ENCODE measurements around the gene CD163L1.
"Not testable (repeated sequence)": the region's sequence is repeated elsewhere in the genome, so short reads cannot be mapped to it uniquely, and the experiment has no call there.

The CD163L1 gene

DNA sequence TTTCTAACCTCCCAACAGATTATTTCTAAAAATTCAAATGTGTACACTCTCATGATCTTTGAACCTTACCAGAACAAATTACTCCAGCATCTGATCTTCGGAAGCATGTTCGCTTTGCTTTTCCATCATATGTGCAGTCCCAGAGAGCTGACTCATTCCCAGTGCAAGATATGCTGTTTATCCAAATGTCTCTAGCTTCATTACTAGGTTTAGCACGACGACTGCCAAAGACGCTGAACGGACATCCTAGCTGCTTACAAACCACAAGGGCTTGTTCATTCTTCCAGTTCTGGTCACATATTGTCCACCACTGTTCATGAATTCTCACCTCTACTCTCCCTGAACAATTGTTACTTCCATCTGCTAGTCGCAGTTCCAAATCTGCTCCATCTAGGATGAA lies 40.5 kb downstream of the CD163L1 start:
- DNase-seq = no peak

- no peak for DNase-seq
Observed at GRCh38 chr12:7399089-7399488, 44.9 kb downstream of the CD163L1 start.

- no peak for DNase-seq
Observed at GRCh38 chr12:7396418-7396817, 47.5 kb downstream of the CD163L1 start.

DNA sequence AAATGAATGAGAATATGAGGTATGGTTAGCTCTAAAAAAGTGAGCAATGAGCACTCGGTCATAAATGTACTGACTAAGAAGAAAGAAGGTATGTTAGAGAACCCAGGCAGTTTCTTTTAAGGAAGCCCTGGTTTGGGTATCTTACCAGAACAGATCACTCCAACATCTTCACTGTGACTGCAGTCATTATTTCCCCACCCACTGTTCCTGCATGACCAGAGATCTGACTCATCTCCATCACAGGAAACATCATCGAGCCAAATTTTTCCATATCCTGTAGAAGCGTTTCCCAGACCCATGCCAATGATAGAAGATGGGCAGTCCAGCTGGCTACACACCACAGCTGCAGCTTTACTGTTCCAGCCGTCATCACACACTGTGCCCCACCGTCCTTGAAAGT lies 48.0 kb downstream of the CD163L1 start:
- DNase-seq = no peak

DNA sequence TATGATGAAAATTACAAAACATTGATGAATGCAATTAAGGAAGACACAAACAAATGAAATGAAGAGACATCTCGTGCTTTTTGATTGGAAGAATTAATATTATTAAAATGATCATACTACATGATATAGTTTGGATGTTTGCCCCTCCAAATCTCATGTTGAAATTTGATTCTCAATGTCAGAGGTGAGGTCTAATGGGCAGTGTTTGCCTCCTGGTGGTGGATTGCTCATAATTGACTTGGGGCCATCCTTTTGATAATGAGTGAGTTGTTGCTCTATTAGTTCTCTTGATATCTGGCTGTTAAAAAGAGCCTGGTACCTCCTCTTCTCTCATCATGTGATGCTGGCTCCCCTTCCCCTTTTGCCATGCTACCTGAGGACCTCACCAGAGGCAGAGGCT lies 56.7 kb downstream of the CD163L1 start:
- DNase-seq = peak; percentile 8

GRCh38 chr12:7383157-7383556 lies 60.8 kb downstream of the CD163L1 start:
- DNase-seq = no peak

- no peak for DNase-seq
Observed at GRCh38 chr12:7376196-7376595, 67.8 kb downstream of the CD163L1 start.

- DNase-seq = no peak
Observed at GRCh38 chr12:7375145-7375543, 68.8 kb downstream of the CD163L1 start.

DNA sequence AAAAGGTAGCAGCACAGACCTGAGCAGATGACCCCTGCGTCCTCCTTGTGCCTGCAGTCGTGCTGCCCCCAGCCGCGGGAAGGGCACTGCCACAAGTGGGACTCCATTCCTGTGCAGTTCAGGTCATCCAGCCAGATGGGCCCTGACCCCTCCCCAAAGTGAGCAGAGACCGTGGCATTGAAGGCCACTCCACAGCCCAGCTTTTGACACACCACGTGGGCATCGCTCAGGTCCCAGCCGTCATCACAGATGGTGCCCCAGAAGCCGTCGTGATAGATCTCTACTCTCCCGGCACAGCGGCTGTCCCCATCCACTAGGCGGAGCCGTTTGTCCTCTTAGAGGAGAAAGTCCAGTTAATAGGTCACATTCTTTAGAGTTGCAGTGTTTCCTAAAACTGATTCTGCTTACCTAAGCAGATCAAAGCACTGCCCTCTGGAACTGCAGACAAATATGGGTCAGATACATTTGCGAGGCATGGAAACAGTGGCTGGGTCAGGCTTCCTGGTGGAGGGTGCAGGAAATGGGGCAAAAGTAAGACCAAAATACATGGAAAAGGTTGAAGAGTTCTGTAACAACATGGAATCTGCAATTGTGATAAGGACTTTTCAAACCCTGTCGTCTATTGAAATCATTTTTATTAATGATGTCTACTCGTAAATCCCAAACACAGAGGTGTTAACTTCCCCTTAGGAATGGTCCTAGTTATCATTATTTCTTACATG lies 69.4 kb downstream of the CD163L1 start:
- DNase-seq = peak; percentile 7

GRCh38 chr12:7373226-7373625 lies 70.7 kb downstream of the CD163L1 start:
- DNase-seq = no peak

GRCh38 chr12:7369274-7369729 lies 74.7 kb downstream of the CD163L1 start:
- DNase-seq = no peak

GRCh38 chr12:7362734-7363133 lies 81.2 kb downstream of the CD163L1 start:
- DNase-seq = no peak

- DNase-seq = no peak
Observed at GRCh38 chr12:7361265-7361664, 82.7 kb downstream of the CD163L1 start.

DNA sequence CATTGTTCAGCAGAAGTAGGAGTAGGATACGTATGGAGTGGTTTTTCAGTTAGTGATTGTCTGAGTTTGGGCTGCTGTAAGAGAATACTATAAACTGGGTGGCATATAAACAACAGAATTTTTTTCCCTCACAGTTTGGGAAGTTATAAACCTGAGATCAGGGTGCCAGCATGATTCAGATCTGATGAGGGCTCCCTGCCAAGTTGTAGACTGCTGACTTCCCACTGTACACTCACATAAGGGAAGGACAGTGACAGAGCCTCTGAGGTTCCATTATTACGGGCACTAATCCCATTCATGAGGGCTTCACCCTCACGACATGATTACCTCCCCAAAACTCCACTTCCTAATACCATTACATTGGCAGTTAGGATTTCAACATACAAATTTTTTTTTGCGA lies 89.4 kb downstream of the CD163L1 start:
- DNase-seq = no peak

GRCh38 chr12:7352661-7353060 lies 91.3 kb downstream of the CD163L1 start:
- DNase-seq = no peak

GRCh38 chr12:7351177-7351576 lies 92.8 kb downstream of the CD163L1 start:
- no peak for DNase-seq

DNA sequence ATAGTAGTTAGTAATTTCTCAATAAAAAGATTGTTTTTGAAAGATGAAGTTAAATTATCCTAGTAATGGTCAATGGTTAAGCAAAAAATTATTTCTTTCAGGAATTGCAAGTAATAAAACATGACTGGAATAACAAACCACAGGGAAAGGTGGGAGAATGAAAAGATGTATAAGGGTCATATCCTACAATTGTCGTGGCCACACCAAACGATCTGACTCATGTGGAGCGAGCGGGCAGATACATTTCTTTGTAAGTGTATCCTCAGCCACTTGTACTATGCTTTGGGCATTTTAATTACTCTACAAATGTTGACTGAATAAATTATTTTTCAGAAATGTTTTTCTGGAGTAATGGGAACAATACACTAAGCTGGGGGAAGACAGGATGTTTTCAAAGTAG lies 94.5 kb downstream of the CD163L1 start:
- DNase-seq = no peak

DNA sequence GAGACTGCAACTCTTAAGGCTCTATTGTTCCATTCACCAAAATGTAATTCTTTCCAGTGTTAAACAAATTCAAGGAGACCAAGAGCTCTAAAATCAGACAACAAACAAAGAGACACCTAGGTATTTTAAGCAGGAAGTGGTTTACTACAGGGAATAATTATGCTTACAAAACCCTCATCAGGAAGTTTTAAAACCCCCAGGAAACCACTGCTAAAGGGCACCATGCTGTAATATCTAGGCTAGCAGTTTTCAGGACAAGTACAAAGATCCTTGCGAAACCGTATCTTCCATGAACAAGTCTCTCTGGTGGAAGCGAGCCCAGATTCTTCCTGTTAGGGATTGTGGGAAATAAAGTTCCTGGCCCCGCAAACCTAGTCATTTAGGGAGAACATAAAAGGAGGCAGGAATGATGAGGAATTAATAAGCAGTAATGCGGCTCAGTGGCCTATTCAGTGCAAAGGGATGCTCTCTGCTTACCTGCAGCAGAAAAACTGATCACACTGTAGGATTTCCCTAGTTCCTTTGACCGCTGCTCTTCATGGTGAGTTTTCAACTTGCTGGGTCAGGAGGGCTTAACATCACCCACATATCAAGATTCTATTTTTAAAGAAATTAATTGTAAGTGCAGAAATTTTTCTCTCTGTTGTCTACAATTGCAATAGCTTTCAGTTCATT lies 97.3 kb downstream of the CD163L1 start:
- peak; percentile 9 for DNase-seq

DNA sequence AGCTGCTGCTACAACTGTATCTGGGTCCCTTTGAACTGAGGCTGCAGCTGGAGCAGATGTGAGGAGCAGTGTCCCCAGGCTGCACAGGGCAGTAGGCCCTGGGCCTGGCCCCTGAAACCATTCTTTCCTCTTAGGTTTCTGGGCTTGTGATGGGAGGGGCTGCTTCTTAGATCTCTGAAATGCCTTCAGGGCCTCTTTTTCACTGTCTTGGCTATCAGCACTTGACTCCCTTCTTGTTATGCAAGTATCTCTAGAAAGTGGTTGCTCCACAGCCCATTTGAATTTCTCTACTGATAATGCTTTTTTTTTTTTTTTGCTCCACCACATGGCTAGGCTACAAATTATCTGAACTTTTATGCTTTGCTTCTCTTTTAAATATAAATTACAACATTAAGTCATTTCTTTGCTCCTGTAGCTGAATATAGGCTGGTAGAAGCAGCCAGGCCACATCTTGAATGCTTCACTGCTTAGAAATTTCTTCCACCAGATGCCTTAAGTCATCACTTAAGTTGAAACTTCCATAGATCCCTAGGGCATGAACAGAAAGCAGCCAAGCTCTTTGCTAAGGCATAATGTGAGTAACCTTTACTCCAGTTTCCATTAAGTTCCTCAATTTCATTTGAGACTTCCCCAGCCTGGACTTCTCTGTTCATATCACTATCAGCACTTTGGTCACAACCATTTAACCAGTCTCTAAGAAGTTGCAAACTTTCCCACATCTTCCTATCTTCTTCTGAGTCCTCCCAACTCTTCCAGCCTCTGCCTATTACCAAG lies 98.9 kb downstream of the CD163L1 start:
- no peak for DNase-seq

DNA sequence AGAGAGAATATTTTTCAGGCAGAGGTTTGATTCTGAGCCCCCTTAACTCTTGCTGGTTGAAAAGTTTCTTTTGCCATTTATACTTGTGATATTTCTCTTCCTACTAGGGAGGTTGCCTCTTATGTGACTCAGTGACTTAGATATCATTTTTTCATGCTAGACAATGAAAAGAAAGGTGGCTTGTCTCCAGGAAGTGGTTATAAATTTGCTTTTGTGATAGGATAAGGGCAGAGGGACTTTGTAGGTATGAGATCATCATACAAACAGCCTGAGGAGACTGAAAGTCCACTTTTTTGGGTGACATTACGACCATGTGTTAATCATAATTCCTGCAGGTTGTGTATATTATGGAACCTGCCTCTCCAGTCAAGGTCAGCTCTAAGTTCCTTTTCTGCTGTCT lies 104.3 kb downstream of the CD163L1 start:
- no peak for DNase-seq

GRCh38 chr12:7337790-7338189 lies 106.2 kb downstream of the CD163L1 start:
- DNase-seq = not testable (repeated sequence)

GRCh38 chr12:7327918-7328317 lies 116.0 kb downstream of the CD163L1 start:
- no peak for DNase-seq

GRCh38 chr12:7324176-7324575 lies 119.8 kb downstream of the CD163L1 start:
- no peak for DNase-seq

DNA sequence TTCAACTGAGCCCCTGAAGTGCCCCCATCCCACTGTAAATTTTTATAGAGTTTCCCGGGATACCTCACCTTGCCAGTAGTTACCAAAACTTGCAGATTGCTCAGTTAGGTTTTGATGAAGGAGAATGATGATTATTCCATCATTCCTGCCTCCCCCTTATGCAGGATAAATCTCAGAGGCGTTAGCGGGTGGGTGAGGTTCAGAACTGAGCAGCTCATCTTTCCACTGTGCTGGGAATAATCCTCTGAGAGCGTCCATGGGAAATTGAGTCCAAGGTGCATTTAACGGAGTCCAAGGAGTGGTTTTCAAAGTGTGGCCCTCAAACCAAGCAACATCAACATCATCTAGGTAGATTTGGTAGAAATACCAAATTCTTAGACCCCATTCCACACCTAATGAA lies 121.4 kb downstream of the CD163L1 start:
- DNase-seq = no peak

All from CD4-positive, alpha-beta T cell treated with Interleukin-10 for 1 hour (primary cell).